Esophagus muscularis mucosa (tissue), 3 donors: Measurements from ENCODE around the gene LYRM1.

Source experiments
- POLR2A ChIP-seq: fragments of 450-650 bp; IDR thresholded peaks from one replicate; pipeline ENCODE4 v1.6.1; 2017; ENCODE audit warnings: antibody characterized with exemption, moderate library complexity, mild to moderate bottlenecking, low read depth
- TF ChIP-seq, protein P1 (sequence below), 3 experiments: fragments of 200-600 bp in 2 of 3; fragments of 450-650 bp in 1 of 3; sonication (generic) in 2 of 3; IDR thresholded peaks; one replicate each; pipeline ENCODE4 v1.5.1; 2017 to 2019; ENCODE audit warnings: antibody characterized with exemption in 3 of 3, mild to moderate bottlenecking in 2 of 3, moderate library complexity in 1 of 3

DNA sequence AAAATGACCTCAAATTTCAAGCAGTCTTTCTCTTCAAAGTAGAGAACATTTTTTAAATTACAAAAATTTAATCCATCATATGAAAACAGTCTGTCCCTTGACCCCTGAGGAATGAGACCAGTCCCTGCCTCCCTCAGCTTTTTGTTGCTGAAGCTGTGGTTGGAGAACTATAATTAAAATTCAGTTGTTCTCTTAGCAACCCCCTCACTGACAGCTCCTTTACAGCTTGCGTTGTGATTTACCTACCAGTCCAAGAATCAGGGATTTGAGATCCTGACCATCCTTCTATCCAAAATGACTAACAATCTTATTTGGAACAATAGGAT, 29.8 kb downstream of the LYRM1 start:
- TF ChIP-seq, protein P1, sequence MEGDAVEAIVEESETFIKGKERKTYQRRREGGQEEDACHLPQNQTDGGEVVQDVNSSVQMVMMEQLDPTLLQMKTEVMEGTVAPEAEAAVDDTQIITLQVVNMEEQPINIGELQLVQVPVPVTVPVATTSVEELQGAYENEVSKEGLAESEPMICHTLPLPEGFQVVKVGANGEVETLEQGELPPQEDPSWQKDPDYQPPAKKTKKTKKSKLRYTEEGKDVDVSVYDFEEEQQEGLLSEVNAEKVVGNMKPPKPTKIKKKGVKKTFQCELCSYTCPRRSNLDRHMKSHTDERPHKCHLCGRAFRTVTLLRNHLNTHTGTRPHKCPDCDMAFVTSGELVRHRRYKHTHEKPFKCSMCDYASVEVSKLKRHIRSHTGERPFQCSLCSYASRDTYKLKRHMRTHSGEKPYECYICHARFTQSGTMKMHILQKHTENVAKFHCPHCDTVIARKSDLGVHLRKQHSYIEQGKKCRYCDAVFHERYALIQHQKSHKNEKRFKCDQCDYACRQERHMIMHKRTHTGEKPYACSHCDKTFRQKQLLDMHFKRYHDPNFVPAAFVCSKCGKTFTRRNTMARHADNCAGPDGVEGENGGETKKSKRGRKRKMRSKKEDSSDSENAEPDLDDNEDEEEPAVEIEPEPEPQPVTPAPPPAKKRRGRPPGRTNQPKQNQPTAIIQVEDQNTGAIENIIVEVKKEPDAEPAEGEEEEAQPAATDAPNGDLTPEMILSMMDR (IDR thresholded peaks at IDR 0.05), result no peak
- no peak for TF ChIP-seq POLR2A
